Effector memory CD8-positive, alpha-beta T cell (primary cell): ENCODE measurements around the gene TSPAN5.
A peak's percentile ranks its signal among the peaks of the same experiment; 100 is the strongest.
"Not testable (repeated sequence)": the region's sequence is repeated elsewhere in the genome, so short reads cannot be mapped to it uniquely, and the experiment has no call there.

ENCODE experiments used
- ATAC-seq: fragments of 150-1000 bp; cut with Tn5 transposase; replicated peaks from 2 replicates; pipeline ENCODE4 v1.10.0; 2021; ENCODE audit warnings: mild to moderate bottlenecking, moderate library complexity
- DNase-seq, 3 experiments: peaks; one replicate each; pipeline ENCODE4 v3.0.0; 2021
- H3K27ac Mint-ChIP-seq, 2 donors: one replicate each; pipeline ENCODE4 v1.8.0; 2022; ENCODE audit warnings: mild to moderate bottlenecking in 2 of 2, mixed read lengths in 2 of 2, moderate library complexity in 2 of 2
- H3K27me3 Mint-ChIP-seq, 2 donors: one replicate each; pipeline ENCODE4 v1.8.0; 2022; ENCODE audit warnings: mixed read lengths in 2 of 2
- H3K36me3 Mint-ChIP-seq: one replicate; pipeline ENCODE4 v1.8.0; 2022; ENCODE audit warnings: mild to moderate bottlenecking, moderate library complexity, mixed read lengths; ENCODE audit not compliant: insufficient read depth
- H3K4me1 Mint-ChIP-seq, 2 donors: one replicate each; pipeline ENCODE4 v1.8.0; 2022; ENCODE audit warnings: low read depth in 2 of 2, mixed read lengths in 2 of 2
- H3K4me3 Mint-ChIP-seq, 2 donors: one replicate each; pipeline ENCODE4 v1.8.0; 2022; ENCODE audit warnings: mild to moderate bottlenecking in 2 of 2, mixed read lengths in 2 of 2, moderate library complexity in 2 of 2
- H3K9me3 Mint-ChIP-seq, 2 donors: one replicate each; pipeline ENCODE4 v1.8.0; 2022; ENCODE audit warnings: mixed read lengths in 2 of 2
- total RNA-seq, 9 experiments: gene quantifications; one replicate each; lab custom pipeline; 2026; lab: John Stamatoyannopoulos, UW

TSPAN5 gene
- total RNA-seq, result 6.0 to 76.3 (median 21.6) reads per million in 9 experiments

DNA sequence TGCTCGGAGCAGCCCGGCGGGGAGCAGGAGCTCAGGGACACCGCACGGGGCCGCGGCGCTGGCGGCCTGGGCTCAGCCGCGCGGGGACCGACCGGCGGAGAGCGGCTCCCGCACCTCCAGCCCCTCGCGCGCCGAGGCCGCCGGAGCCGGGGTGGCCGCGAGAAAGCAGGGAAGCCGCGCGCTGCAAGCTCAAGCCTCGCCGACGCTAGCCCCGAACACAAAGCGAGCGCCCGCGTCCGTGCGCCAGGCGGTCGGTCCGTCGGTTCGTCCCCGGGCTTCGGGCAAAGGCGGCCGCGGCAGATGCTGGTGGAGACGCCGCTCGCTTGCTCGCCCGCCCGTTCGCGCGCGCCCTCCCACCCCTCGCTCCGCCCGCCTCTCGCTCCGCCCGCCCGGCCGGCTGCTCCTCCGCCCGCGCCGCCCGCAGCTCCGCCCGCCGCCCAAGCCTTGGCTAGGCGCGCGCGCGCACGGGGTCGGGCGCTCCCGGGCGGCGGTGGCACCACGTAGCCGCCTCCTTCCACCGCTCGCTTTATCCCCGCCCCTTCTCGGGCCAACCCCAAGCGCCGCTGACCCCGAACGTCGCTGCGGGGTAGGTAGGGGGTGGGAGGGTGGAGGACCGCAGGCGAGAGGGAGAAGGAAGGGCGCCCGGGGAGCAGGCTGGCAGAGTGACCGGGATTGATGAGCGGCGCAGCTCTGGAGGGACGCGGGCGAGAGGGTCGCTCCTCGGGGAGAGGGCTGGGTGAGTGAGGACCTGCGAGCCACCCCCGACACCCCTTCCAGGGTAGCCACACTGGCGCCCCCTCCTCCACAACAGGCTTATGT, at the start of gene TSPAN5:
TSPAN5 (minus strand) TSS at position 325 of the 819 bp plus-strand sequence.
- H3K36me3 Mint-ChIP-seq, result peaks cover 3% of the 10 kb centered on the region
- DNase-seq (peak; percentile 69 to 78 (median 77)), ATAC-seq (peak; percentile 79)
- H3K27ac Mint-ChIP-seq, result peak within 1 kb of the TSS; percentile 79 to 87
- peaks cover 0 to 3% of the 10 kb centered on the region in 2 donors for H3K9me3 Mint-ChIP-seq
- H3K4me1 Mint-ChIP-seq, result peaks cover 62 to 78% of the 10 kb centered on the region in 2 donors
- H3K27me3 Mint-ChIP-seq, result no peaks in the 10 kb centered on the region
- H3K4me3 Mint-ChIP-seq, result peak within 1 kb of the TSS; percentile 94 to 97

DNA sequence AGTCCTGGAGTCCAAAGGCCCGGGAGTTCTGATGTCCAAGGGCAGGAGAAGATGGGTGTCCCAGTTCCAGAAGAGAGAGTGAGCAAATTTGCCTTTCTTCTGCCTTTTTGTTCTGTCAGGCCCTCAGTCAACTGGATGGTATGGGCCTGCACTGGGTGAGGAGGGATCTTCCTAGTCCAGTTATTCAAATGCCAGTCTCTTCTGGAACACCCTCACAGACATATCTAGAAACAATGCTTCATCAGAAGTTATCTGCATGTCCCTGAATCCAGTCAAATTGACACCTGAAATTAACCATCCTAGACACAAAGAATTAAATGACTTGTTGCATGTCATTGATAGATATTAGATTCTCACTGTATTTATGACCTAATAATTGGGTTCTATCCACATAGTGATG, 48.5 kb upstream of the TSPAN5 start:
- Mint-ChIP-seq H3K9me3 (peaks cover 4 to 8% of the 10 kb centered on the region in 2 donors), H3K36me3 (peaks cover 5% of the 10 kb centered on the region), H3K4me3 (peak overlapping the region; percentile 79 to 82)

DNA sequence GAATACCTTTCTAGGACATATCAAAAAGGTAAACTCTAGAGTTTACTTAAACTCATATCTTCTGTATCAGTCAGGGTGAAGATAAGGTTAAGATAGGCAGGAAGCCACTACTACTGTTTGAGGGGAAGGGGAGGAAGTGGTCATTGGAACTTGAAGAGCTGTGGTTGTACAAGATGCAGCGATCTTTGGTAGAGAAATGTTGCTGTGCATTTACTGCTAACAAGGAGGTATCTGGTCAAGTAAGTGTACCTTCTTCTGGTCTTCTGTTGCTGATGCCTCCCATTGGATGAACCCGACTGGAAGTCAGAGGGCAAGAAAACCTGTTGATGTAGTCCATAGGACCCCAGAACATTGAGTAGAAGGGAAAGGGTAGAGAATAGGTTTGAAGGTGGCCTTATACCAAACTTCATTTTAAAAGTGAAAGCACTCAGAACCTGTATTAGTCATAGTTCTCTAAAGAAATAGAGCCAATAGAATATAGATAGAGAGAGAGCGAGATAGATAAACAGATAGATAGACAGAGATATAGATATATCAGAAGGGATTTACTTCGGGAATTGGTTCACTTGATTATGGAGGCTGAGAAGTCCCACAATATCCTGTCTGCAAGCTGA, 47.9 kb upstream of the TSPAN5 start:
- Mint-ChIP-seq H3K9me3 (peaks cover 4 to 8% of the 10 kb centered on the region in 2 donors), H3K4me1 (peaks cover 27 to 46% of the 10 kb centered on the region in 2 donors), H3K4me3 (peak overlapping the region; percentile 79 to 82), H3K27ac (peak overlapping the region; percentile 77 to 92), H3K27me3 (no peaks in the 10 kb centered on the region), H3K36me3 (peaks cover 5% of the 10 kb centered on the region)
- DNase-seq, result peak; percentile 31 to 61 (median 34)
- peak; percentile 98 for ATAC-seq

More for the DNA sequence above, 48.5 kb upstream of the TSPAN5 start:
- no peak for ATAC-seq
- no peak for DNase-seq
- H3K4me1 Mint-ChIP-seq, result peaks cover 27 to 52% of the 10 kb centered on the region in 2 donors
- H3K27me3 Mint-ChIP-seq, result no peaks in the 10 kb centered on the region
- peak overlapping the region; percentile 77 to 92 for H3K27ac Mint-ChIP-seq

DNA sequence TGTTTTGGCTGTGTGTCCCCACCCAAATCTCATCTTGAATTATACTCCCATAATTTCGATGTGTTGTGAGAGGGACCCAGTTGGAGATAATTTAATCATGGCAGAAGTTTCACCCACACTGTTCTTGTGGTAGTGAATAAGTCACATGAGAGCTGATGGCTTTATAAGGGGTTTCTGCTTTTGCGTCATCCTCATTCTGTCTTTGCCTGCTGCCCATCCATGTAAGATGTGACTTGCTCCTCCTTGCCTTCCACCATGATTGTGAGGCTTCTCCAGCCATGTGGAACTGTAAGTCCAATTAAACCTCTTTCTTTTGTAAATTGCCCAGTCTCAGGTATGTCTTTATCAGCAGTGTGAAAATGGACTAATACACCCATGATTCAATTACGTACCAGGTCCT, 47.2 kb upstream of the TSPAN5 start:
- not testable (repeated sequence) for H3K27me3 Mint-ChIP-seq, H3K36me3 Mint-ChIP-seq, ATAC-seq, DNase-seq, H3K9me3 Mint-ChIP-seq
- peak overlapping the region; percentile 79 to 82 for H3K4me3 Mint-ChIP-seq
- peak overlapping the region; percentile 77 to 92 for H3K27ac Mint-ChIP-seq
- peaks cover 27 to 45% of the 10 kb centered on the region in 2 donors for H3K4me1 Mint-ChIP-seq

DNA sequence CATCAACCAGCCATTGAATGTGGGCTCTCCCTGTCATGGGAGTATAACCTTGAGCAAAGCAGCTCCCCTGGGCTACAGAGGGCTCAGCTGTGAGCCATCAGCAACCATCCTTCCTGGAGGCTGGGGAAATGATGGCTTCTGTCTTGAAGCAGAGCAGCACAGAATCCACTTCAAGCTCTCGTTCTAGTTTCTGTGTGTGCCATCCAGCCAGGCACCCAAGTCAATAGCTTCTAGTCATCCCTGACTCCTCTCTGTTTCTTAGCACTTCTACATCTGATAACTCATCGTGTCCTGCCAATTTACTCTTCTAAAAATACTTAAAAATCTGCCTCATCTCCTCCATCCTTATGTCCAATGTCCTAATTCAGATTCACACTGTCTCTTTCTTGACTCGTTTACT, 42.2 kb upstream of the TSPAN5 start:
- Mint-ChIP-seq H3K4me3 (no peak overlapping the region), H3K4me1 (peaks cover 8 to 13% of the 10 kb centered on the region in 2 donors), H3K27ac (no peak overlapping the region), H3K36me3 (no peaks in the 10 kb centered on the region), H3K27me3 (no peaks in the 10 kb centered on the region), H3K9me3 (peaks cover 0 to 8% of the 10 kb centered on the region in 2 donors)
- ATAC-seq (no peak), DNase-seq (no peak)

DNA sequence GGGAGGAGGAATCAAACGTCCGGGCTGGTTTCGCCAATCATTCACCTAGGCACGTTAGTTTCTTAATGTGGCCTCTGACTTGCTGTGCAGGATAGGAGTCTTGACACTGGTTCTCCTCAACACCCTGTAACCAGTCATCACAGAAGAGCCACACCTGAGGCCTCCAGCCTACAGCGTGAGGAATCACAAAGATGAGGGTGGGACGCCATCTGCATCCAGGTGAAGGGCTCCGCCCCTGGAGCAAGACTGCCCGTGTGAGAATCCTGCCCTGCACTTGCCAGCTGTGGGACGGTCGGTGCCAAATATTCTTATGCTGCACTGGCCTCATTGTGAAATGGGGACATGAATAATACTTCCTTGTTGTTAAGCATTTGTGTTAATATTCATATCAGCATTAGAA, 35.7 kb upstream of the TSPAN5 start:
- Mint-ChIP-seq H3K27me3 (no peaks in the 10 kb centered on the region), H3K9me3 (peaks cover 3 to 8% of the 10 kb centered on the region in 2 donors), H3K4me3 (no peak overlapping the region), H3K27ac (no peak overlapping the region), H3K36me3 (no peaks in the 10 kb centered on the region), H3K4me1 (peaks cover 11 to 12% of the 10 kb centered on the region in 2 donors)
- DNase-seq (no peak), ATAC-seq (no peak)

DNA sequence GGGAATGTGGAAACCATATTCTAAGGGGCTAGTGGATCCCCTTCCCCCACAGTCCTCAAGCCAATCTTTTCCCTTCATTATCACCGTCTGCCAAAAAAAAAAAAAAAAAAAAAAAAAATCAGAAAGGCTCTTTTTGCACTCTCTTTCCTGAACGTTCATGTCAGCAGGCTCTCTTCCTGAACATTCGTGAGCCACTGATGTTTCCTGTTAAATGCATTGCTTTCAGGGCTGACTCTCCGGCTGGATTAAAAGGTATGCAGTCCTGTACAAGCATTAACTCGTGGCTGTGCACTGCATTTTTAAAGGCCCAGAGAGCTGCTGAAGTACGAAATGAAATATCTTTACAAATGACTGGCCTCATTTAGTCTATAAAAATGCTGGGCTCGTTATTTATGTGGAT, 34.0 kb upstream of the TSPAN5 start:
- H3K4me3 Mint-ChIP-seq, result no peak overlapping the region
- H3K4me1 Mint-ChIP-seq, result peaks cover 19 to 21% of the 10 kb centered on the region in 2 donors
- no peaks in the 10 kb centered on the region for H3K36me3 Mint-ChIP-seq
- H3K9me3 Mint-ChIP-seq, result peaks cover 3 to 8% of the 10 kb centered on the region in 2 donors
- H3K27me3 Mint-ChIP-seq, result no peaks in the 10 kb centered on the region
- ATAC-seq (no peak), DNase-seq (no peak)
- no peak overlapping the region for H3K27ac Mint-ChIP-seq

DNA sequence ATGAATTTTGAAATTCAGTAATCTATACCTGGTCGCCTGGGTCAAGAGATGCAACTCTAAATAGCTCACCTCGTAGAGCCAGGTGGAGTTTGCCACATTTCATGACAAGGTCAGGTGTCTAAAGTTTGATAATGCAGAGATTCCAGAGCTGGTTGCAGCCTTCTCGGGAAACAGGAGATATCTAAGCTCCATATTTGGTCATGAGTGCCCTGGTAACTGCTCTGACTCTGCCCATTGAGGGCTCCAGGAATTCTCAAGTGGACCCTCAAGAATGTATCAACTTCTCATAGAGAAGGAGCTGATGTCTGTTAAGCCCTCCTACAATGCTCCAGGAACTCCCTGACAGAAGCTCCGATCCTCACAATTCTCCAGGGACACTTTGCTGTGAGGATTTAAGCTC, 33.2 kb upstream of the TSPAN5 start:
- Mint-ChIP-seq H3K9me3 (peaks cover 3 to 8% of the 10 kb centered on the region in 2 donors), H3K4me3 (no peak overlapping the region), H3K27me3 (no peaks in the 10 kb centered on the region), H3K36me3 (no peaks in the 10 kb centered on the region), H3K4me1 (peaks cover 21% of the 10 kb centered on the region in 2 donors), H3K27ac (no peak overlapping the region)
- ATAC-seq, result no peak
- DNase-seq, result no peak

DNA sequence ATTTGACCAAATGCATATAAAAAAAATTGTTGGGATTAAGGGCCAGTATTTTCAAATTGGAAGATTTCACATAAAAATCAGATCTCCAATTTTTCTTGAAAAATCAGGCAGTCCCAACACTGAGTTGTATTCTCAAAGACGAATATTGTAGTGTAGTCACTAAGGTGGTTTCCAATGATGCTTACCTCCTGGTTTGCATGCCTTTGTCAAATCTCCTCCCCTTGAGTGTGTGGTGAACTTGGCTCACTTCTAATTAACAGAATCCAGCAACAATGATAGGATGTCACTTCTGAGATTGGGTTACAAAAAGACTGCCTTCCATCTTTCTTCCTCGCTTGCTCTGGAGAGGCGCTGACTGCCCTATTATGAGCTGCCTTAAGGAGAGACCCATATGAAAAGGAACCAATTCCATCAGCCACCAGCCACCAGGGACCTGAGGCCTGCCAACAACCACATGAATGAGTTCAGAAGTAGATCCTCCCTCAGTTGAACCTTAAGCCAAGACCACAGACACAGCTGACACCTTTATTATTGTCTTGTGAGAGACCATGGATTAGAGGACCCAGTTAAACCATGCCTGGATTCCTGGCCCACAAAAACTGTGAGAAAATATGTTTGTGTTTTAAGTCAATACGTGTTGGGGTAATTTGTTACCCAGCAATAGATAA, 31.2 kb upstream of the TSPAN5 start:
- no peak overlapping the region for H3K4me3 Mint-ChIP-seq
- DNase-seq (no peak), ATAC-seq (no peak)
- H3K9me3 Mint-ChIP-seq, result peaks cover 3 to 8% of the 10 kb centered on the region in 2 donors
- H3K36me3 Mint-ChIP-seq, result no peaks in the 10 kb centered on the region
- peaks cover 21% of the 10 kb centered on the region in 2 donors for H3K4me1 Mint-ChIP-seq
- H3K27ac Mint-ChIP-seq, result peak overlapping the region in 1 of 2 donors; percentile 49
- no peaks in the 10 kb centered on the region for H3K27me3 Mint-ChIP-seq

DNA sequence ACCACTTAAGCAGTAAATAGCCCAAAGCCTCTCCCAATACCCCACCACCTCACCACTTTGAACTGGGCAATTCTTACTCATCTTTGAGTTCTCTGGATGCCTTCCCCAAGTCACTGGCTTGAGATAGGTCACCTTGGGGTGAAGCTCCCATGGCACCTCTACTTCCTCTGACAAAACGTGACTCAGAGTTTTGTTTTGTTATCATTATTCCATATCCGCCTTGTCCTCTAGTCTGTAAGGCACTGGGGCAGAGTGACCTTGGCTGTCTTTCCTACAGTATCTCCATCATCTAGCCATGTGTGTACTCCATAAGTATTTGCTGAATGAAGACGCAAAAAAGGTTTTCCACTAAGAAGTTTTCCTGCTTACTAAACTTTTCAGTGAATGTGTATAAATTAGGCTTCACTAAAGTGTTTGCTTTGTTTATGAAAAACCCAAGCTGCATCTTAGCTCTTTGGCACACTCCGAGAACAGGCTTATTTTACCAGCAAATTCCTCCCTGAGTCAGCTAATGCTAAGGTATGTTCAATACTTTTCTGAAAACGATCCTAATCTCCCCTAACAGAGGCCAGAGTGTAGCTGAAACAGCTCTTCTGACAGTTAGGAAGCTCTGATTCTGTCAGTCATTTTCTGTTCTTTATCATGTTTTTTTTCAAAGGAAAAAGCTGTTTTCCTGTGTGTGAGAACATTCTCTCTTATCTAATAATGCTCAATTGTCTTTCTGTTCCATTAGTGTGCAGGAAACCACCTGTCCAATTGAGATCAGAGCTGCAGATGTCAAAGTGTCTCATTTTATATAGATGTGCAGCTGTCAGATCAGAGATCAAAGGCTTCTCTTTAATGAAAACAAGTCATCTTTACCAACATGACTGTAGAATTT, 30.2 kb upstream of the TSPAN5 start:
- Mint-ChIP-seq H3K9me3 (peaks cover 3 to 8% of the 10 kb centered on the region in 2 donors), H3K27ac (peak overlapping the region; percentile 49 to 59), H3K4me3 (peak overlapping the region in 1 of 2 donors; percentile 6), H3K36me3 (no peaks in the 10 kb centered on the region), H3K4me1 (peaks cover 21% of the 10 kb centered on the region in 2 donors), H3K27me3 (no peaks in the 10 kb centered on the region)
- DNase-seq (no peak), ATAC-seq (peak; percentile 46)

DNA sequence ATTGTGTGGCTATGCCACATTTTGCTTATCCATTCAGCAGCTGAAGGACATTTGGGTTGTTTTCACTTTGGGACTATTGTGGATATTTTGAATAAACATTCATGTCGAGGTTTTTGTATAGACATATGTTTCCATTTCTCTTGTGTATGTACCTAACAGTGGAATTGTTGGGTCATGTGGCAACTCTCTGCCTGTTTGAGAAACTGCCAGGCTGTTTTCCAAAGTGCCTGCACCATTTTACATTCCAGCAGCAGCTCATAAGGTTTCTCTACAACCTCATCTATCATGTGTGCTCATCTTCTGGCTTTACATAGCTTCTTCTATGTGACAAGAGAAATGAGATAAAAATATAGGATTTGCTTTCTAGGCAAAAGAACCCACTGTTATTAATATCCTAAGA, 29.5 kb upstream of the TSPAN5 start:
- Mint-ChIP-seq H3K4me1 (peaks cover 21% of the 10 kb centered on the region in 2 donors), H3K27ac (peak overlapping the region in 1 of 2 donors; percentile 59), H3K4me3 (no peak overlapping the region), H3K36me3 (no peaks in the 10 kb centered on the region), H3K9me3 (peaks cover 3 to 8% of the 10 kb centered on the region in 2 donors), H3K27me3 (no peaks in the 10 kb centered on the region)
- ATAC-seq (no peak), DNase-seq (no peak)

DNA sequence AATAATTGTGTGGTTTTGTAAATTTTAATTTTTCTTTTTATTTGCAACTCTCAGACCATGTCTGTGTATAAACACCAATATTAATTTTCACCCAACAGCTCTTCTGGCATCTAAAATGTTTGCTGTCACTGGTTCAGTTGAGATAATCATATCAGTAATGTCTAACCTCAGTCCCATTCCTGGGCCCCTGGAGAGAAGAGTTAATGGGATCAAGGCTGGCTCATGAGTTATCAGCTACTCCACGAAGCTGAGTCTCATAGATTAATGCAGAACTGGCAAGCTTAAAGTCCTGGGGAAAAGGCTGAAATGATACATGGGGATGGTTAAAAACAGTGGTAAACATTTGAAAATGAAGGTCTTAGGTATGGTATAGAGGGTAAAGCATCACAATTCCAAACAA, 28.4 kb upstream of the TSPAN5 start:
- H3K36me3 Mint-ChIP-seq, result no peaks in the 10 kb centered on the region
- peaks cover 21% of the 10 kb centered on the region in 2 donors for H3K4me1 Mint-ChIP-seq
- DNase-seq (no peak), ATAC-seq (no peak)
- H3K4me3 Mint-ChIP-seq, result no peak overlapping the region
- peaks cover 3 to 8% of the 10 kb centered on the region in 2 donors for H3K9me3 Mint-ChIP-seq
- H3K27ac Mint-ChIP-seq, result no peak overlapping the region
- no peaks in the 10 kb centered on the region for H3K27me3 Mint-ChIP-seq
